ENCODE measurements around the gene GAMT.

Gene GAMT

GRCh38 chr19:1350867-1351266 lies 50.5 kb downstream of the GAMT start:
- peaks cover 5 to 8% of the 10 kb centered on the region in 2 donors for H3K4me1 Mint-ChIP-seq (ENCODE audit: low read depth in 2 of 2)
- H3K27ac Mint-ChIP-seq, result no peak overlapping the region
- no peaks in the 10 kb centered on the region for H3K9me3 Mint-ChIP-seq

GRCh38 chr19:1349211-1349610 lies 52.1 kb downstream of the GAMT start:
- Mint-ChIP-seq H3K27ac (no peak overlapping the region), H3K36me3 (ENCODE audit: insufficient read depth) (peaks cover under 1% of the 10 kb centered on the region), H3K4me1 (ENCODE audit: low read depth in 2 of 2) (peaks cover 0 to 5% of the 10 kb centered on the region in 2 donors), H3K9me3 (no peaks in the 10 kb centered on the region), H3K4me3 (no peak overlapping the region), H3K27me3 (peaks cover 6 to 8% of the 10 kb centered on the region in 2 donors)
- DNase-seq, result no peak
- no peak for ATAC-seq (replicated peaks)

More at GRCh38 chr19:1350867-1351266, 50.5 kb downstream of the GAMT start:
- Mint-ChIP-seq H3K27me3 (peaks cover 6 to 8% of the 10 kb centered on the region in 2 donors), H3K4me3 (no peak overlapping the region), H3K36me3 (ENCODE audit: insufficient read depth) (peaks cover 8% of the 10 kb centered on the region)
- DNase-seq (no peak), ATAC-seq (replicated peaks) (no peak)
